B cell (primary cell): ENCODE measurements around the gene RBBP8NL.

Source experiments
- EZH2 ChIP-seq: IDR thresholded peaks from 2 replicates; pipeline ENCODE4 v1.6.1; 2012; ENCODE audit warnings: borderline replicate concordance, low read depth, mild to moderate bottlenecking, moderate library complexity, low read length; ENCODE audit not compliant: insufficient read depth, poor library complexity, severe bottlenecking
- TF ChIP-seq, protein P1 (sequence below): fragments of 200-600 bp; IDR thresholded peaks from one replicate; pipeline ENCODE4 v1.8.0; 2022; ENCODE audit warnings: antibody characterized with exemption, mild to moderate bottlenecking

DNA sequence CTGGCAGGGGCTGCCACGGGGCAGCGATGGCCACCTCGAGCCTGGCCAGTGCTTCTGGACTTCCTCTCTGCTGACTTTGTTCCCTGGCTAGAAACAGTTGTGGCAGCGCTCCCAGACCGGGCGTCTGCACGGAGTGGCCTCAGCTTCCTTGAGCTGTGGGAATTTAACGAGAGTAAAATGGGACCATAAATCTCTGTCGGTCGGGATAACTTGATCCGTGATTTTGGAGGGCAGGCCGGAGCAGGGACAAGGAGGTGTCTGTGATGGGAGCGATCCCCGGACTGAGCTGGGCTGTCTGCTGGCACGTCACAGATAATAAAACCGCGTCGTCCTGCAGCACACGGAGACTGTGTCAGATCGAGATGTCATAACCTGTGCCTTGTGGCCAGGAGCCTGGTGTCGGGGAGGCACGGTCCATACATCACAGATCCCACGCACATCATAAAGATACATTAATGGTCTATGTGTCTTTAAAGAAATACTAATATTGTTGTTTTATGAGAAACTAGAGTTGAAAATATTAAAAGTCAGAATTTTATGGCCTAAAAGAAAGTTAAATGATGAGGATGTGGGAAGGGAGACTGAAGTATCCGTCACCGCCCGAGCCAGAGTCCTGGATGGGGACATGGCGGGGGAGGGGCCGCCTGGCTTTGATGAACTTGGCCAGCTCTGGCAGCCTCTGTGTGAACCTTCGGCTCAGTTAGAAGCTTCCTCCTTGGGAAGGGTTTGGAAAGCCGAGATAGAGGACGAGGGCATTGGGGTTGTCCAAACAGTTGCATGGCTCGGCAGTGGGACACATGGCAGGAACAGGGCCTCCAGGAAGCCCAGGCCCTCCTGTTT lies 6.5 kb upstream of the RBBP8NL start:
- TF ChIP-seq, protein P1, sequence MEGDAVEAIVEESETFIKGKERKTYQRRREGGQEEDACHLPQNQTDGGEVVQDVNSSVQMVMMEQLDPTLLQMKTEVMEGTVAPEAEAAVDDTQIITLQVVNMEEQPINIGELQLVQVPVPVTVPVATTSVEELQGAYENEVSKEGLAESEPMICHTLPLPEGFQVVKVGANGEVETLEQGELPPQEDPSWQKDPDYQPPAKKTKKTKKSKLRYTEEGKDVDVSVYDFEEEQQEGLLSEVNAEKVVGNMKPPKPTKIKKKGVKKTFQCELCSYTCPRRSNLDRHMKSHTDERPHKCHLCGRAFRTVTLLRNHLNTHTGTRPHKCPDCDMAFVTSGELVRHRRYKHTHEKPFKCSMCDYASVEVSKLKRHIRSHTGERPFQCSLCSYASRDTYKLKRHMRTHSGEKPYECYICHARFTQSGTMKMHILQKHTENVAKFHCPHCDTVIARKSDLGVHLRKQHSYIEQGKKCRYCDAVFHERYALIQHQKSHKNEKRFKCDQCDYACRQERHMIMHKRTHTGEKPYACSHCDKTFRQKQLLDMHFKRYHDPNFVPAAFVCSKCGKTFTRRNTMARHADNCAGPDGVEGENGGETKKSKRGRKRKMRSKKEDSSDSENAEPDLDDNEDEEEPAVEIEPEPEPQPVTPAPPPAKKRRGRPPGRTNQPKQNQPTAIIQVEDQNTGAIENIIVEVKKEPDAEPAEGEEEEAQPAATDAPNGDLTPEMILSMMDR = no peak
- TF ChIP-seq EZH2 = no peak
